Measurements from ENCODE around the gene MAN2B2.
"Not testable (repeated sequence)": the region's sequence is repeated elsewhere in the genome, so short reads cannot be mapped to it uniquely, and the experiment has no call there.

MAN2B2 gene

DNA sequence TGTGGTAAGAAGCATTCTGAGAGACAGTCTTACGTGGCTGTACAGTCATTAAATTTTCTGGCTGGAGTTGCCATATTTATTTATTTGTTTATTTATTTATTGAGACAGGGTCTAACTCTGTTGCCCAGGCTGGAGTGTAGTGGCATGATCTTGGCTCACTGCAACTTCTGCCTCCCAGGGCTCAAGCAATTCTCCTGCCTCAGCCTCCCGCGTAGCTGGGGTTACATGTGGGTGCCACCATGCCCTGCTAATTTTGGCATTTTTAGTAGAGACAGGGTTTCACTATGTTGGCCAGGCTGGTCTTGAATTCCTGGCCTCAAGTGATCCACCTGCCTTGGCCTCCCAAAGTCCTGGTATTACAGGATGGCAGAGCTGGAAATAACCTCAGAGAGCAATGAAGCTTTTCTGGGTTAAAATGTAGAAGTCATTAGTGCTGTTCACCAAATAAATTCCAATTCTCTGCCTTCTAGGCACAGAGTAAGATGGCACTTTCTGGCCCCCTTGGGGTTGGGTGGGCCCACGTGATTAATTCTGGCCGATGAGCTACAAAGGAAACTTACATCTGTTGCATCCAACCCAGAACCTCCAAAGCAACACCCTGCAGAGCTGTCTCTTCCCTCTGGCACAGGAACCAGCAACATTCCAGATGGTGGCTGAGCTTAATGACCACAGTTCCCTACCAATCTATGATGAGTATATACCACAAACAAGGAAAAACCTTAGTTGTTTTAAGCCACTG lies 70.0 kb downstream of the MAN2B2 start:
- no peak for DNase-seq

DNA sequence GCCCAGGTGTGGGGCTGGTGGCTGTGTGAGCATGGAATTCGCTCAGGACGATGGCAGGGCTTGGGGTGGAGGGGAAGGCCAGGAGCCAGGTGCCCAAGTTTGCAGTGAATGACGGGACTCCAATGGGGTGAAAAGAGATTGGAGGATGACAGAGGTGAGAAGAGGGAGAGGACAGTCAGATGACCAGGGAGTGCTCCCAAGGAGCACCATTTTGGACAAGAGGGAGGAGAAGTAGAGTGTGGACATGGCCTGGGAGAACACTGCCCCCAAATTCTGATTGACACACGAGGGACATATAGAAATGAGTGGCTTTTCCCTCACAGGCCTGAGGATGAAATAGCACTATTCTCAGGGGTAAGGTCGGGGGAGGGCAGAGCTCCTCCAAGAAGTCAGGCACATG lies 72.2 kb downstream of the MAN2B2 start:
- no peak for DNase-seq

DNA sequence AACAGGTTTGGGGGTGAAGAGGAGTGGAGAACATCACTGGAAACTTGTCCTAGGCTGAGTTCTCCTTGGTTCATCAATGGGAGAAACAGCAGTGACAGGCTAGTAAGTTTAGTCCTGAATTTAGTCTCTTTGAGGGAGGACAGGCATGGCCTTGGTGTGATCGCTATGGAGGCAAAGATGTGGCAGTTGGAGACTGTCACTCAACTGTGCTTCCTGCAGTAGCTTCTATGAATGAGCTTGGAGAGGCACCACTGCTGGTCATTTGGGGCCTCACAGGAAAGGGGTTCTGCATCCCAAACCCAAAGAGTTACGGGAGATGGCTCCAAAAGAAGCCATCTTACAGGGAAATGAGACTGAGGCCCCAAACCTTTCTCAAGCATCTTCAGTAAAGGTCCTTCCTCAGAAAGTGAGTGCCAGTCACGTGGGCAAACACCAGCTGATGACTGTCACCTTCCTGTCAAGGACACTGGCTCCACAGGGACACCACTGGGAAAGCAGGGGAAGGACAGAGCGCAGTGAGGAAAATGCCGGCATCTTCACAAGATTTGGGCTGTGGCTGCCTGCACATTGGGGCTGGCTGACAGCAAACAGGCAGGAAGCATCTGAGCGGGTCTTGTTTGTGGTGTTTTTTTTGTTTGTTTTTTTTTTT lies 72.7 kb downstream of the MAN2B2 start:
- DNase-seq, result no peak

GRCh38 chr4:6649216-6649615 lies 74.2 kb downstream of the MAN2B2 start:
- DNase-seq, result no peak

DNA sequence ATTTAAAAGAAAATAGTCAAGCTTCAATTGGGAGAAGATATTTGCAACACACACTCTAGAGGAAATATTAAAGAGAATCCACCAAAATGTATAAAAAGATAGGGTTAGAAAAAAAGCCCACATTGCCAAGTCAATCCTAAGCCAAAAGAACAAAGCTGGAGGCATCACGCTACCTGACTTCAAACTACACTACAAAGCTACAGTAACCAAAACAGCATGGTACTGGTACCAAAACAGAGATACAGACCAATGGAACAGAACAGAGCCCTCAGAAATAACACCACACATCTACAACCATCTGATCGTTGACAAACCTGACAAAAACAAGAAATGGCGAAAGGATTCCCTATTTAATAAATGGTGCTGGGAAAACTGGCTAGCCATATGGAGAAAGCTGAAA lies 79.2 kb downstream of the MAN2B2 start:
- DNase-seq, result not testable (repeated sequence)

DNA sequence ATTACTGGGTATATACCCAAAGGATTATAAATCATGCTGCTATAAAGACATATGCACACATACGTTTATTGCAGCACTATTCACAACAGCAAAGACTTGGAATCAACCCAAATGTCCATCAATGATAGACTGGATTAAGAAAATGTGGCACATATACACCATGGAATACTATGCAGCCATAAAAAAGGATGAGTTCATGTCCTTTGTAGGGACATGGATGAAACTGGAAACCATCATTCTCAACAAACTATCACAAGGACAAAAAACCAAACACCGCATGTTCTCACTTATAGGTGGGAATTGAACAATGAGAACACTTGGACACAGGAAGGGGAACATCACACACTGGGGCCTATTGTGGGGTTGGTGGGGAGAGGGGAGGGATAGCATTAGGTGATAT lies 80.3 kb downstream of the MAN2B2 start:
- not testable (repeated sequence) for DNase-seq

GRCh38 chr4:6655924-6656323 lies 80.9 kb downstream of the MAN2B2 start:
- no peak for DNase-seq

DNA sequence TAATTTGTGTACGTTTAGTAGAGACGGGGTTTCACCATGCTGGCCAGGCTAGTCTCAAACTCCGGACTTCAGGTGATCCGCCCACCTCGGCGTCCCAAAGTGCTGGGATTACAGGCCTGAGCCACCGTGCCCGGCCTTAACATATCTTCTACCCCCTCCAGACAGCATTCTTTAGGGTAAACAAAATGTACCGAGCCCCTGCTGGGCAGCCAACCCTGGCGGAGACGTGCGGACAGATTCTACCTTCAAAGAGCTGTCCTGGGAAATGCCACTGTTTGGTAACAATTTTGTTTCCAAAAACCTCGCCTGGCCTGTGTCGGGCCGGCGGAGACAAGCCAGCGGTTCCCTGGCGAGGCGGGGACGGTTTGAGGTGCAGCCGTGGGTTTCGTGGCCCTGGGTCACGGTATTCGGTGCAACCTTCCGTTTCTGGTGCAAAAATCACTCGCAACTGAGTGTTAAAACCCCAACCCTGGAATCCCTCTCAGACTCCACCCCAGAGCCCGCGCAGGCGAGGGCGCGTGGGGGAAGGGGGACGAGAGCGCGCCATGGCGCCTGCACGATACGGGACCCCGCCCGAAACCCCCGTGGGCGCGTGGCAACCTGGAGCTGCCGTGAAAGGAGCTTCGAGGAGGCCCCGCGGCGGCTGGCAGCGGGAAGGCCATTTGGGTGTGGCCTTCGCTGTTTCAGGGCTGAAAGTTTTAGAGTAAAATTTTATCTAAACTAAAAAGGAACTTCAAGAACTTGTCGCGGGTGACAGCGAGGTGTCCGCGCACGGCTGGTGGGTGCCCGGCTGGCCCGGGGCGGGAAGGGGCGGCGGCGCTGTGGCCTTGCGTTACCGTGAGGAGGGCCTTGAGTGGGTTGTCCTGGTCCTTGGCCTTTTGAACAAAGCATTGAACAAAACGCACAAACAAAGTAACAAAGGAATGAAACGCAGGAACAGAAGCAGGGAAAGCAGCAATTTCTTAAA lies 82.5 kb downstream of the MAN2B2 start:
- no peak for DNase-seq

GRCh38 chr4:6658209-6658595 lies 83.2 kb downstream of the MAN2B2 start:
- no peak for DNase-seq

DNA sequence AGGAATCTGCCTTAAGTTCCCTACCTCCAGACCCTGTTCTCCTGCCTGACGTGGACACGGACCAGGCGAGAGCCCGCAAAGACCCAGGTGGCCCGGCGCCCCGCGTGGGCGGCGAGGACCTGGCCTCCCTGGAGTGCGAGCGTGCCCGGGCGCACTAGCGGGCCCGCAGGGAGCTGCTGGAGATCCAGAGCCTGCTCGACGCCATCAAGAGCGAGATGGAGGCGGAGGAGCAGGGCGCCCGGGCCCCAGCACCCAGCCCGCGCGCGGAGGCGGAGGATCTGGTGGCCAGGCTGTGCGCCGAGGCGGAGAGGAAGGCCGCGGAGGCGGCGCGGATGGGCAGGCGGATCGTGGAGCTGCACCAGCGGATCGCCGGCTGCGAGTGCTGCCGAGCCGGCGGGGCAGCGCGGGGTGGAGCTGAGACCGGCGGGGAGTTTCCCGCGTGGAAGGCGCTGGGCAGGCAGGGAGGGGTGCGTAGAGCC lies 83.6 kb downstream of the MAN2B2 start:
- DNase-seq, result no peak

DNA sequence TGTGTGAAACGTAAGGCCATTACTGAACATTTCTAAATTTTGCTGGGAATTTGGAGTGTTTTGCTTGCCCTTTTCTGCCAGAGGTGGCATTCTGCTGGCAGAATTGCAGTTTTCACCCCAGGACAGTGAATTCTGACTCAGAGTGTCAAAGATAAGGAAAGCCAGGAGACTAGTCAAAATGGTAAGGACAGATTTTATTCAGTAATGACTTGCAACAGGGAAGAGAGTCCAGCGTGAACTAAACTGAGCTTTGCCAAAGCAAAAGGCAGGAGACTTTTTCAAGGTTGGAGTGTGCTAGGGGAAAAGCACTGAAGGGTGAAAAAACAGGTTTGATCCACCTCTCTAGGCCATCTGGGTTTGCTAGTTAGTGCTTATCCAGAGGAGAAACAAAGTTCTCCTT lies 84.9 kb downstream of the MAN2B2 start:
- DNase-seq, result no peak

GRCh38 chr4:6660430-6660829 lies 85.4 kb downstream of the MAN2B2 start:
- no peak for DNase-seq

GRCh38 chr4:6662591-6662990 lies 87.6 kb downstream of the MAN2B2 start:
- no peak for DNase-seq

DNA sequence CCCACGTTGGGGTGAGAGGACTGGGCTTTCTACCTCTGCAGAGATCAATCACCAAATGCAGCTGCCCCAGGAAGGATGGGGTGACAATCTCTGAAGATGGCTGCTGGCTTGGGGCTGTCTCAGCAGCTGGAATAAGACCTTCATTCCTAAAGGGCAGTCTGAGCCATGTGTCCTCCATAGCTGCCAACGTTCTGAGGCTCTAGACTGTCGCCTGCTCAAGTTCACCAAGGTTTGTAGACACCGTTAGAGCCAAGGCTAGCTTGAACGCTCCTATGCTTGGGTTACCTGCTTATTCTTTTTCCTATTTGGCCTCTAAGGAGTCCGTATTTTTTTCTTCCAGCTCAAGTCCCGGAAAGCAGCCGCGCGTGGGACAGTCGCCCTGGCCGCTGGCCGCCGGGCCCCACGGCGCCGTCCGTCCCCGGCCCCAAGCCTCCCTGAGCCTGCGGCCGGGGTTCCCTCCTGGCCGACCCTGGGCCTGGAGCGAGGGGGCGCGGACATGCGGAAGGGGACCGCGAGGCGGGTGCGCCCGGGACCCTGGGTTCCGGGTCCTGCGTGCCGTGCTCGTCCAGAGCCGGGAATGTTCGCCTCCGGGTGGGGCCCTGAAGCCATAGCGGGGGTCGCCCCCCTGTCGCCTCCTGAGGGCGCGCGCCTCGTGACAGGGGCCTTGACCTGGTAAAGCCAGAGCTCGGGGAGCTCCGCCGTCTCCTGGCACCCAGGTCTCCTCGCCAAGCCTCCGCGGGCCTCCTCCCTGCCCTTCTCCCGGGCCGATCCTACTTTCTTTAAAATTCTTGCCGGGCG lies 88.8 kb downstream of the MAN2B2 start:
- DNase-seq, result no peak

- DNase-seq, result no peak
These were observed 90.3 kb downstream of the MAN2B2 start for GRCh38 chr4:6665320-6665654.

DNA sequence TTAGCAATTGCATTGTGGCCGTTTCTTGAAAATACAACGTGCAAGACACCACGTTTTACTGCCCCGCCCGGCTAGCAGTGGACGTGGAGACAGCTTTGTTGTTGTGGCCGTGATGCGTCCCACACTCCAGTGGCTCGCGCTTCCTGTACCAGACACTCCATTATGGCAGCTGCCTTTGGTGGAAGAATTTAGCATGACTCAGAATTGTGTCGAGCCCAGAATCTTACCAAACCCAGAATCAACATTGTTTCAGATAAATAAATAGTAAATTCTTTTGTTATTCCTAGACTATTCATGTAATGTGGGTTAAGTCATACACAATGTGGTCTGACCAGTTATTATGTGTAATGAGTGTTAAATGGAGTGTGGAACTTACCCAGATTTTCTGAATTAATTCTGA lies 93.4 kb downstream of the MAN2B2 start:
- DNase-seq, result peak; percentile 41

DNA sequence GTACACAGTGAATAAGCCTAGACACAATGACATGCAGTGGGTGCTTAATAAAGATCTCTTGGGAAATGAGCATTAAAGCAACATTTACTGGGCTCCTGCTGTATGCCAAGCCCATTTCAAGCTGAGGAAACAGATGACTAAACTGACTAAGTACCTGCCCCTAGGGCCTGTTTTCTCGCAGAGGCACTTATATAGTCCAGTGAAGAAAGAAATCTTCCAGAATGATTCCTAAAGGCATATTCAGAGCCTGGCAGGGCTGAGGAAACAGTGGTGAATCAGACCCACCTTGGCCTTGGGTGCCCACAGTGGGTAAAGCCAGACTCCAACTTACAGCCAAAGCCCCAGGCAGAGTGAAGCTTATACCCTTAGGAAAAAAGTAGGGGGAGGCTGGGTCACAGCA lies 96.7 kb downstream of the MAN2B2 start:
- DNase-seq, result no peak

DNA sequence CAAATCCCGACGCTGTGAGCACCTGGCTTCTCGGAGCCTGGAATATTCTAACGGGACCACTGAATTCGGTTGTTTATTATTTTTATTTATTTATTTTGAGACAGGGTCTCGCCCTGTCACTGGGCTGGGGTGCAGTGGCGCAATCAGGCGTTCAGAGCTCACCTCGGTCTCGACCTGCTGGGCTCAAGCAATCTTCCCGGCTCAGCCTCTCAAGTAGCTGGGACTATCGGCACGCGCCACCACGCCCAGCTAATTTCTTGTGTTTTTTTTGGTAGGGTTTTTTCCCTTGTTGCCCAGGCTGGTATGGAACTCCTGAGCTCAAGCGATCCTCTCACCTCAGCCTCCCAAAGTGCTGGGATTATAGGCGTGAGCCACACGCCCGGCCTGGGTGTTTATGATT lies 97.1 kb downstream of the MAN2B2 start:
- DNase-seq, result no peak

DNA sequence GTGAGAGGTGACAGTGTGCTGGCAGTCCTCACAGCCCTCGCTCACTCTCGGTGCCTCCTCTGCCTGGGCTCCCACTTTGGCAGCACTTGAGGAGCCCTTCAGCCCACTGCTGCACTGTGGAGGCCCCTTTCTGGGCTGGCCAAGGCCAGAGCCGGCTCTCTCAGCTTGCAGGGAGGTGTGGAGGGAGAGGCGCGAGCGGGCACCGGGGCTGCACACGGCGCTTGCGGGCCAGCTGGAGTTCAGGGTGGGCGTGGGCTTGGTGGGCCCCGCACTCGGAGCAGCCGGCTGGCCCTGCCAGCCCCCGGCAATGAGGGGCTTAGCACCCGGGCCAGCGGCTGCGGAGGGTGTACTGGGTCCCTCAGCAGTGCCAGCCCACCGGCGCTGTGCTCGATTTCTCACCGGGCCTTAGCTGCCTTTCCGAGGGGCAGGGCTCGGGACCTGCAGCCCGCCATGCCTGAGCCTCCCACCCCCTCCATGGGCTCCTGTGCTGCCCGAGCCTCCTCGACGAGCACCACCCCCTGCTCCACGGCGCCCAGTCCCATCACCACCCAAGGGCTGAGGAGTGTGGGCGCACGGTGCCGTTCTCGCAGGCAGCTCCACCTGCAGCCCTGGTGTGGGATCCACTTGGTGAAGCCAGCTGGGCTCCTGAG lies 97.7 kb downstream of the MAN2B2 start:
- DNase-seq, result not testable (repeated sequence)

Measured in HCEC 1CT (cell line).